RWPE1 (cell line): ENCODE data around the gene MPV17L.
"Not testable (repeated sequence)": the region's sequence is repeated elsewhere in the genome, so short reads cannot be mapped to it uniquely, and the experiment has no call there.

Experiments used
- CTCF ChIA-PET: fragments of 350-600 bp; sonication (Branson Sonifier 250); formaldehyde crosslinking; extraction: SDS; loops from one replicate; lab custom pipeline; 2021; lab: Yijun Ruan, JAX
- POLR2A ChIA-PET: fragments of 400-600 bp; formaldehyde crosslinking; extraction: SDS; loops from one replicate; lab custom pipeline; 2020; ENCODE audit warnings: antibody characterized with exemption; ENCODE audit not compliant: low non-redundant PET; lab: Yijun Ruan, JAX
- DNase-seq: peaks from one replicate; pipeline ENCODE4 v3.0.0; 2012; ENCODE audit warnings: low spot score
- H3K27ac ChIP-seq: fragments of 450-650 bp; 2 replicates; pipeline ENCODE4 v1.5.1; 2017
- CTCF ChIP-seq: fragments of 450-650 bp; conservative IDR thresholded peaks from 2 replicates; pipeline ENCODE4 v1.5.1; 2017; ENCODE audit warnings: low read depth, mild to moderate bottlenecking

The MPV17L gene

GRCh38 chr16:15435216-15435864 lies 39.8 kb downstream of the MPV17L start:
- peak overlapping the region; percentile 52 for H3K27ac ChIP-seq
- TF ChIP-seq CTCF, result 0 out of 2 replicates have a peak, but pooled peaks have one; percentile 18
- DNase-seq, result no peak
- POLR2A ChIA-PET, result no interaction called here
- CTCF ChIA-PET, result no interaction called here

GRCh38 chr16:15439102-15439501 lies 43.5 kb downstream of the MPV17L start:
- no peak for DNase-seq
- no peak overlapping the region for H3K27ac ChIP-seq
- ChIA-PET POLR2A (no interaction called here), CTCF (no interaction called here)
- no peak for TF ChIP-seq CTCF

GRCh38 chr16:15439521-15439920 lies 44.0 kb downstream of the MPV17L start:
- POLR2A ChIA-PET, result no interaction called here
- TF ChIP-seq CTCF, result no peak
- DNase-seq, result no peak
- no peak overlapping the region for H3K27ac ChIP-seq
- CTCF ChIA-PET, result interaction anchor here (0.5 kb wide), 1 partner anchor 755 kb away, joined by 5 read pairs; no protein-coding TSS in a partner anchor

GRCh38 chr16:15440852-15441251 lies 45.3 kb downstream of the MPV17L start:
- POLR2A ChIA-PET, result no interaction called here
- no peak overlapping the region for H3K27ac ChIP-seq
- DNase-seq, result no peak
- TF ChIP-seq CTCF, result no peak
- CTCF ChIA-PET, result interaction anchor here (0.7 kb wide), 1 partner anchor 17 kb away, joined by 3 read pairs; no protein-coding TSS in a partner anchor

- H3K27ac ChIP-seq, POLR2A ChIA-PET, DNase-seq: not testable (repeated sequence)
- CTCF ChIA-PET, result interaction anchor here (1.5 kb wide), 1 partner anchor 10 kb away, joined by 4 read pairs; no protein-coding TSS in a partner anchor
Observed at GRCh38 chr16:15442140-15442539, 46.6 kb downstream of the MPV17L start.

GRCh38 chr16:15443753-15444152 lies 48.2 kb downstream of the MPV17L start:
- H3K27ac ChIP-seq, result no peak overlapping the region
- no peak for DNase-seq
- ChIA-PET POLR2A (no interaction called here), CTCF (no interaction called here)
- no peak for TF ChIP-seq CTCF

- H3K27ac ChIP-seq, result no peak overlapping the region
- ChIA-PET POLR2A (no interaction called here), CTCF (no interaction called here)
- no peak for TF ChIP-seq CTCF
- no peak for DNase-seq
Observed at GRCh38 chr16:15444264-15444663, 48.7 kb downstream of the MPV17L start.
